Muscle layer of colon (tissue), 2 donors: Measurements from ENCODE around the gene IQSEC1.

ENCODE experiments used
- H3K27ac ChIP-seq: one replicate; pipeline ENCODE4 v1.7.0; 2013; ENCODE audit warnings: low read depth, mild to moderate bottlenecking, low read length, moderate library complexity
- H3K27me3 ChIP-seq, 2 donors: one replicate each; pipeline ENCODE4 v1.7.0; 2013; ENCODE audit warnings: low read length in 2 of 2, mild to moderate bottlenecking in 2 of 2; ENCODE audit not compliant: insufficient read depth in 2 of 2, control insufficient read depth in 1 of 2
- H3K36me3 ChIP-seq: one replicate; pipeline ENCODE4 v1.7.0; 2013; ENCODE audit warnings: mild to moderate bottlenecking, low read length; ENCODE audit not compliant: insufficient read depth
- H3K4me1 ChIP-seq: one replicate; pipeline ENCODE4 v1.7.0; 2013; ENCODE audit warnings: mild to moderate bottlenecking, low read length; ENCODE audit not compliant: insufficient read depth
- H3K4me3 ChIP-seq, 2 donors: one replicate each; pipeline ENCODE4 v1.7.0; 2013; ENCODE audit warnings: low read length in 2 of 2, low read depth in 1 of 2, mild to moderate bottlenecking in 1 of 2, moderate library complexity in 1 of 2
- H3K9ac ChIP-seq: one replicate; pipeline ENCODE4 v1.7.0; 2013; ENCODE audit warnings: low read length
- H3K9me3 ChIP-seq: one replicate; pipeline ENCODE4 v1.7.0; 2013; ENCODE audit warnings: mild to moderate bottlenecking, low read length
- donor health status: abdominal sarcoma.
- donor health status: Adenocarcinoma of cecum.

IQSEC1 gene

GRCh38 chr3:12932347-12932746 lies 140.9 kb downstream of the IQSEC1 start:
- Histone ChIP-seq H3K9ac (no peak overlapping the region), H3K27me3 (no peaks in the 10 kb centered on the region), H3K27ac (no peak overlapping the region), H3K9me3 (no peaks in the 10 kb centered on the region), H3K36me3 (peaks cover 23% of the 10 kb centered on the region), H3K4me3 (no peak overlapping the region), H3K4me1 (peaks cover 30% of the 10 kb centered on the region)

DNA sequence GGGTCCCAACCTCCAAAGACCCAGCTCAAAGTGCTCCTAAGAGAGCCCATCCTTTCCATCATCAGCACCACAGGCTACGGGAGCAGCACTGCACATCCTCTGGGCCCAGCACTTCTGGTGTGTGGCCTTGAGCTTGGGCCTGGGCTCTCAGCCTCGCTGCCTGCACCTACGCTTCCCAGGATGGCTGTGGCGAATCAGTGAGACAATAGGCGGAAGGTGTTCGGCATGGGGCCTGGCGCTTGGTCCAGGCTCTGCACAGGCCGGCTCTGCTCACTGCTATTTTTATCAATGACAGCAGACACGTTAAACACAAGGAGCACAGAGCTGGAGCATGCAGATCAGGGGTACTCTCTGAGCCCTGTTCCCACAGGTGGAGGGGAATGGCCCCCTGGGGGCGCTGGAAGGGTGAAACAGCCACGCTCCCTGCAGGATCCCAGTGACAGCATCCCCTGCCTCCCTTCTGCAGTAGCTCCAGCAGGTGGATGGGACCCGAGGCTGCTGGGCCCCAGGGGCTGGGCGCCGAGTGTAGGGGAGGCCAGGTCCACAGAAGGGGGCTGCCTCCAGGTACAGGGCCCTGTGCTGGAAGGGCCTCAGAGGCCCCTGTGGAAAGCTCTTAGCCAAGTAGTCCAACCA lies 141.8 kb downstream of the IQSEC1 start:
- no peaks in the 10 kb centered on the region for H3K9me3 ChIP-seq
- H3K27ac ChIP-seq = no peak overlapping the region
- peaks cover 30% of the 10 kb centered on the region for H3K4me1 ChIP-seq
- H3K27me3 ChIP-seq = no peaks in the 10 kb centered on the region
- H3K9ac ChIP-seq = no peak overlapping the region
- H3K4me3 ChIP-seq = no peak overlapping the region
- H3K36me3 ChIP-seq = peaks cover 23% of the 10 kb centered on the region

GRCh38 chr3:12929801-12930200 lies 143.4 kb downstream of the IQSEC1 start:
- Histone ChIP-seq H3K27me3 (no peaks in the 10 kb centered on the region), H3K36me3 (peaks cover 25% of the 10 kb centered on the region), H3K4me1 (peaks cover 20% of the 10 kb centered on the region), H3K4me3 (no peak overlapping the region), H3K9me3 (no peaks in the 10 kb centered on the region), H3K9ac (no peak overlapping the region), H3K27ac (no peak overlapping the region)

GRCh38 chr3:12926660-12927059 lies 146.6 kb downstream of the IQSEC1 start:
- Histone ChIP-seq H3K4me3 (no peak overlapping the region), H3K27ac (no peak overlapping the region), H3K27me3 (no peaks in the 10 kb centered on the region), H3K36me3 (peaks cover 50% of the 10 kb centered on the region), H3K9ac (no peak overlapping the region), H3K9me3 (no peaks in the 10 kb centered on the region), H3K4me1 (no peaks in the 10 kb centered on the region)

GRCh38 chr3:12925648-12926047 lies 147.6 kb downstream of the IQSEC1 start:
- Histone ChIP-seq H3K27ac (no peak overlapping the region), H3K27me3 (no peaks in the 10 kb centered on the region), H3K4me3 (no peak overlapping the region), H3K9me3 (no peaks in the 10 kb centered on the region), H3K9ac (no peak overlapping the region), H3K4me1 (no peaks in the 10 kb centered on the region), H3K36me3 (peaks cover 60% of the 10 kb centered on the region)

DNA sequence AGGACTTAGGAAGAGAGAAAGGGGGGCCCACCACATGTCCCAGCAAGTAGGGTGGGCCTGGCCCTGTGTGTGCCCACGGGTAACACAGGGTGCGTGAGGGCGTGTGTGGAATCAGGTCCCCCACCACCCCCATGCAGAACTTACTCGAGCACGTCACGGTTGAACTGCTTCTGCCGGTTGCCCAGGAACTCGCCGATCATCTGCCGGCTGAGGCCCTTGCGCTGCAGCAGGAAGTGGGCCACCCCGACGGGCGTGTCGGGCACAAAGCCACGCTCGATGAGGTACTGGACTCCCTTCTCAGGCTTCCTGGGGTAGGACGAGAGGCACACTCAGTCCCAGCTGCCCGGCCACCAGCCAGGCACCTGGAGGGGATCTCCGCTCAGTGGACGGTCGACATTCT lies 148.8 kb downstream of the IQSEC1 start:
- H3K27me3 ChIP-seq = no peaks in the 10 kb centered on the region
- no peak overlapping the region for H3K27ac ChIP-seq
- H3K9ac ChIP-seq = no peak overlapping the region
- H3K36me3 ChIP-seq = peaks cover 62% of the 10 kb centered on the region
- no peaks in the 10 kb centered on the region for H3K4me1 ChIP-seq
- H3K4me3 ChIP-seq = no peak overlapping the region
- H3K9me3 ChIP-seq = no peaks in the 10 kb centered on the region

- H3K9me3 ChIP-seq = no peaks in the 10 kb centered on the region
- H3K27ac ChIP-seq = no peak overlapping the region
- no peak overlapping the region for H3K4me3 ChIP-seq
- peaks cover 56% of the 10 kb centered on the region for H3K36me3 ChIP-seq
- no peak overlapping the region for H3K9ac ChIP-seq
- H3K27me3 ChIP-seq = no peaks in the 10 kb centered on the region
- no peaks in the 10 kb centered on the region for H3K4me1 ChIP-seq
Measured at GRCh38 chr3:12922881-12923431, 150.3 kb downstream of the IQSEC1 start.

DNA sequence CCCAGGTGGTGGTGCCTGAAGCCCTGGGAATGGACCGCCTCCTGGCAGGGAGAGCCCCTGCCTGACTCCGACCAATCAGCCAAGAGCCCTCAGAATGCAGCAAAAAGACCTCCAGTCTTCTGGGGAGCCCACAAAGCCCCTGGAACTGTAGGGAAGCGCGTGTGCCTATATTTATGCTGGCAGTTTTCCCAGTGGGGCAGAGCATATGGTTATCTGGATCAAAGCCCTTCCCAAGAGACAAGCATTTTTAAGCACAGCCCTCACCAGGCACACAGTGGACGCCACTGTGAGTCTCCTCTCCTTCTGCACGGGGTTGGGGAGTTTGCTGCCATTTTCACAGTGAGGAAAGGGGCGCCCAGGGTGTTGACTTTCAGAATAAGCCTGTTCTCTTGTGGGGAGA lies 150.9 kb downstream of the IQSEC1 start:
- H3K9ac ChIP-seq = no peak overlapping the region
- no peaks in the 10 kb centered on the region for H3K27me3 ChIP-seq
- H3K9me3 ChIP-seq = no peaks in the 10 kb centered on the region
- no peak overlapping the region for H3K4me3 ChIP-seq
- no peak overlapping the region for H3K27ac ChIP-seq
- peaks cover 56% of the 10 kb centered on the region for H3K36me3 ChIP-seq
- H3K4me1 ChIP-seq = no peaks in the 10 kb centered on the region

- peaks cover 56% of the 10 kb centered on the region for H3K36me3 ChIP-seq
- no peaks in the 10 kb centered on the region for H3K4me1 ChIP-seq
- H3K4me3 ChIP-seq = no peak overlapping the region
- H3K9ac ChIP-seq = no peak overlapping the region
- H3K9me3 ChIP-seq = no peaks in the 10 kb centered on the region
- H3K27ac ChIP-seq = no peak overlapping the region
- H3K27me3 ChIP-seq = no peaks in the 10 kb centered on the region
Measured at GRCh38 chr3:12921736-12922135, 151.5 kb downstream of the IQSEC1 start.

DNA sequence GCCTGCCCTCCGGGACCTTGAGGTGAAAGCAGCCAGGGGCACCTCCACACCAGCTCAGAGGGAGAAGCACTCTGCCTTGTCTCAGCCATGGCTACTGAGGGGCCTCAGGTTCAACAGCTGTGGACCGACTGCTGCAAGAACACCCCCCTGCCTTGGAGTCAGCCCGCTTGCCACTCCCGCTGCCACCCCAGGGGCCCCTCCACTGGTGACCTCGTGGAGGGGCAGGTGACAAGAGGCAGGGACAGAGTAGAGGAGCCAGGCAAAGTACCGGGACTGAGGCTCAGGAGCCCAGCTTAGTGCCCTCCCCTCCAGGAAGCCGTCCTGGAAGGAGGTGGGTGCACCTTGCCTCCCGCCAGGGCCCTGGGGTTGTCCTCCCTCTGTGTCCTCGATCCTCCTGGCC lies 152.3 kb downstream of the IQSEC1 start:
- H3K36me3 ChIP-seq = peaks cover 56% of the 10 kb centered on the region

GRCh38 chr3:12919205-12919604 lies 154.0 kb downstream of the IQSEC1 start:
- Histone ChIP-seq H3K4me1 (no peaks in the 10 kb centered on the region), H3K4me3 (no peak overlapping the region), H3K9ac (no peak overlapping the region), H3K9me3 (no peaks in the 10 kb centered on the region), H3K27me3 (no peaks in the 10 kb centered on the region), H3K27ac (no peak overlapping the region), H3K36me3 (peaks cover 54% of the 10 kb centered on the region)

More for the DNA sequence above, 152.3 kb downstream of the IQSEC1 start:
- Histone ChIP-seq H3K9me3 (no peaks in the 10 kb centered on the region), H3K27ac (no peak overlapping the region), H3K4me3 (no peak overlapping the region), H3K9ac (no peak overlapping the region), H3K27me3 (no peaks in the 10 kb centered on the region), H3K4me1 (no peaks in the 10 kb centered on the region)

DNA sequence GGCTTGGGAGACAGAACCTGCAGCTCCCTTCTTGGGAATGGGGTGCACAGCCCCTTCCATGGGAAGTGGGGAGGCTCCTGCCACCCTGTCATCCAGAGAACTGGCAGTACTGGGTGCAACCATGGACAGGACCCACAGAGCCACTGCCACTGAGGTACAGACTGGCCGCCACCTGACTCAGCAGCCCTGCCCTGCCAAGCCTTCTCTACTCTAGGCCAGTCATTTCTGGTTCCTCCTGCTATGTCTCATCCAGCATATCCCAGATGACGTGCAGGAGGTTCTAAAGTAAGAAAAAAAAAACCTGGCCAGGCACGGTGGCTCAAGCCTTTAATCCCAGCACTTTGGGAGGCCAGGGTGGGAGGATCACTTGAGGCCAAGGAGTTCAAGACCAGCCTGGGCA lies 155.0 kb downstream of the IQSEC1 start:
- Histone ChIP-seq H3K36me3 (peaks cover 51% of the 10 kb centered on the region), H3K27me3 (no peaks in the 10 kb centered on the region), H3K27ac (no peak overlapping the region), H3K4me3 (no peak overlapping the region), H3K9ac (no peak overlapping the region), H3K9me3 (no peaks in the 10 kb centered on the region), H3K4me1 (no peaks in the 10 kb centered on the region)
